Ovary (tissue), 9 donors: ENCODE data around the gene TOX3. TPM values are rescaled to one million over a fixed set of nuclear protein-coding genes. Genes with fewer than 3 reads are reported as not detected.

ENCODE experiments used
- DNase-seq, 5 donors: peaks; one replicate each; pipeline ENCODE4 v3.0.0-alpha.2; 2019 to 2020
- H3K27ac ChIP-seq, 2 donors: fragments of 200-600 bp; one replicate each; pipeline versions ENCODE4 v1.5.1 to v1.8.0; 2019 to 2022
- H3K27me3 ChIP-seq: fragments of 200-600 bp; one replicate; pipeline ENCODE4 v1.8.0; 2022
- H3K36me3 ChIP-seq: fragments of 200-600 bp; sonication (generic); one replicate; pipeline ENCODE4 v1.5.1; 2019
- H3K4me1 ChIP-seq: one replicate; pipeline ENCODE4 v1.8.1; 2013; ENCODE audit warnings: mild to moderate bottlenecking, moderate library complexity; ENCODE audit not compliant: insufficient read depth
- H3K4me3 ChIP-seq: fragments of 200-600 bp; sonication (generic); one replicate; pipeline ENCODE4 v1.5.1; 2017
- H3K9me3 ChIP-seq, 2 donors: fragments of 200-600 bp in 1 of 2; sonication (generic) in 1 of 2; one replicate each; pipeline versions ENCODE4 v1.5.1 to v1.8.1; 2013 to 2019; ENCODE audit warnings: mild to moderate bottlenecking in 1 of 2, moderate library complexity in 1 of 2
- CTCF ChIP-seq, 3 donors: fragments of 450-650 bp in 2 of 3; fragments of 200-600 bp in 1 of 3; IDR thresholded peaks; one replicate each; pipeline versions ENCODE4 v1.5.1 to v1.8.0; 2016 to 2022; ENCODE audit warnings: antibody characterized with exemption in 3 of 3, mild to moderate bottlenecking in 1 of 3
- EP300 ChIP-seq: sonication (generic); formaldehyde crosslinking; IDR thresholded peaks from one replicate; pipeline ENCODE4 v1.6.1; 2017; ENCODE audit warnings: antibody characterized with exemption
- POLR2A ChIP-seq: fragments of 450-650 bp; IDR thresholded peaks from one replicate; pipeline ENCODE4 v1.6.1; 2017; ENCODE audit warnings: antibody characterized with exemption, mild to moderate bottlenecking, moderate library complexity
- WGBS, 3 donors: extraction: QIAGEN DNeasy Blood & Tissue Kit in 1 of 3; methylation state at CpG; one replicate each; pipeline versions ENCODE4 v1.1.5 to v1.1.7; 2013 to 2017; 5-methylcytosine and 5-hydroxymethylcytosine counted together
- intact Hi-C, 4 donors: fragments of 100-400 bp; cut with DNase I; formaldehyde crosslinking; loops; one replicate each; pipeline versions ENCODE4 v1.11.0 to v1.15.1; 2022 to 2023
- polyA plus RNA-seq, 2 donors: library from polyadenylated mRNA; stranded (reverse); fragments of 200-250 nt in 1 of 2; fragments of 350-450 nt in 1 of 2; fragmentation: Illumina TruSeq in 1 of 2; extraction: RNeasy Lipid Tissue Mini Kit (QIAGEN cat#74804) in 1 of 2; gene quantifications; one replicate each; pipeline ENCODE4 v1.2.3, GENCODE V29; 2013 to 2014
- total RNA-seq, 7 donors: library from RNA; depleted of rRNA in 2 of 7; stranded (reverse); fragments of >200 nt in 2 of 7; fragmentation: NEBNext Ultra II Directional in 3 of 7; extraction: Animal tissue kit (Norgen Biotek cat#: 25700) in 3 of 7; gene quantifications; one replicate each; pipeline versions ENCODE4 v1.1.0 to v1.2.4, GENCODE V29; 2016 to 2023
- donor health status: DM: no; HTN: no; CAD: no; lungs with moderate emphysema.
- donor health status: DM: no; HTN: no; CAD: no.
- donor health status: Bipolar disorder and iron deficiency.
- donor health status: DM: yes; HTN: yes; CAD: no.
- donor health status: DM: no; HTN: no; CAD: no.
- donor health status: DM: yes; HTN: yes; CAD: no.

TOX3 gene
- total and polyA plus RNA-seq, 9 donors: 0.36 to 2.4 (median 1.2) TPM; not detected in 1

GRCh38 chr16:52476111-52476510, 70.8 kb downstream of the TOX3 start:
- no peaks in the 10 kb centered on the region for H3K36me3 ChIP-seq
- H3K27ac ChIP-seq: no peak overlapping the region
- no peak for DNase-seq
- no peaks in the 10 kb centered on the region for H3K4me1 ChIP-seq
- H3K27me3 ChIP-seq: no peaks in the 10 kb centered on the region
- H3K9me3 ChIP-seq: no peaks in the 10 kb centered on the region
- TF ChIP-seq EP300: no peak
- no peak for TF ChIP-seq POLR2A
- TF ChIP-seq CTCF (IDR thresholded peaks at IDR 0.05): no peak
- intact Hi-C loops: no loop called here
- WGBS, 3 donors: 22 to 60% (median 31%) methylated on average over 2 of the region's 2 CpGs
- H3K4me3 ChIP-seq: no peak overlapping the region

GRCh38 chr16:52474679-52475078, 72.3 kb downstream of the TOX3 start:
- no peak overlapping the region for H3K4me3 ChIP-seq
- no peaks in the 10 kb centered on the region for H3K9me3 ChIP-seq
- no peak for DNase-seq
- no peaks in the 10 kb centered on the region for H3K36me3 ChIP-seq
- intact Hi-C loops: no loop called here
- TF ChIP-seq POLR2A: no peak
- no peak for TF ChIP-seq EP300
- no peak for TF ChIP-seq CTCF (IDR thresholded peaks at IDR 0.05)
- 85 to 93% (median 88%) methylated on average over 4 of the region's 4 CpGs for WGBS, 3 donors
- no peak overlapping the region for H3K27ac ChIP-seq
- H3K4me1 ChIP-seq: no peaks in the 10 kb centered on the region
- H3K27me3 ChIP-seq: no peaks in the 10 kb centered on the region

DNA sequence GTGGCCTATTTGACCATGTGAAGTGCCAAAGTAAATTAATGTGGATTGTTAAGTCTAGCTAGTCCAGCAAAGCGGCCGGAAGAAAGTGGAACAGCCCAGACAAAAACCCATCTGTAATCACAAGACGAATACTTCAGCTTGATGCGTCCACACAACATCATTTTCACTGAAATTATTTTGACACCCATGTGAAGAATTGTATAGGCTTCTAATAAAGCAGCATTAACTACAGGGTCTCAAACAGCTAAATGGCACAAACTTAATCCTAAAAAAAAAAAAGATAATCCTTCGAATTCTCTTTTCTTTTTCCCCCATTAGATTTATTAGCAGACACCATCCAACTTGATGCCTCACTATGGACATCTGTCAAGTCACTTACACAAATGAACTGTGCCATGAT, 73.8 kb downstream of the TOX3 start:
- no peak overlapping the region for H3K4me3 ChIP-seq
- no peaks in the 10 kb centered on the region for H3K27me3 ChIP-seq
- TF ChIP-seq POLR2A (no peak), EP300 (no peak), CTCF (IDR thresholded peaks at IDR 0.05) (no peak)
- H3K36me3 ChIP-seq: no peaks in the 10 kb centered on the region
- H3K27ac ChIP-seq: no peak overlapping the region
- 93 to 96% (median 94%) methylated on average over 5 of the region's 5 CpGs for WGBS, 3 donors
- no peak for DNase-seq
- no peaks in the 10 kb centered on the region for H3K4me1 ChIP-seq
- H3K9me3 ChIP-seq: no peaks in the 10 kb centered on the region
- intact Hi-C loops: no loop called here

DNA sequence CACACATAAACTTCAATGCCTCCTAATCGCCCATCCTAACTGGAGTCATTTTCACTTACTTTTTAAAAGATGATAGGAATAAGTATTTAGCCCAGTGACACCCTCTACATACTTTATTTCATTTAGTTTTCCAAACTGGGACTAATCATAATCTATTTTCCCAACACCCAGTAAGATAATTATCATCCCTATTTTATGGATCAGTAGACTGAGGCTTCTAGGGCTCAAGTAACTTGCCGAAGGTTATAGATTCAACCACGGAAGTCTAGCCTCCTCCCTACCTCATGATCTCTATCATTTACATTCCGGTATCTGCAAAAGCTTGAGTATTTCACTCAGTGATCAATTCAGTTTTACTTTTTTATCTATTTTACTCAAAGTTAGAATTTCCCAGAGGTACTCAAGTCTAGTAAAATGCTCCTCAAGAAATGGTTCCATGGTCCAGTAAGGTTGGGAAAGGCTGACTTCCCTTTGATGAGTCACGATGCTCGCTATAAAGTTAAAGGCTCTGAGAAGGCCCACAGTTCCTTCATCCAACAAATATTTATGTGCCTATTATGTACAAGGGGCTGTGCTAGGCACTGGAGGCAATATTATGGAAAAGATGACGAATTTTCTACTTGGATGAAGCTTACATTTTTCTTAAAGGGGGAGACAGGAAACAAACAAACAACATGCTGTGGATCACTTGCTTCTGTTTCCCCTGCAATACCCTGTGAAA, 75.1 kb downstream of the TOX3 start:
- no peak overlapping the region for H3K4me3 ChIP-seq
- intact Hi-C loops: no loop called here
- H3K4me1 ChIP-seq: no peaks in the 10 kb centered on the region
- no peak overlapping the region for H3K27ac ChIP-seq
- DNase-seq: no peak
- no peaks in the 10 kb centered on the region for H3K9me3 ChIP-seq
- TF ChIP-seq POLR2A (no peak), EP300 (no peak), CTCF (IDR thresholded peaks at IDR 0.05) (no peak)
- no peaks in the 10 kb centered on the region for H3K27me3 ChIP-seq
- no peaks in the 10 kb centered on the region for H3K36me3 ChIP-seq
- WGBS, 3 donors: 83 to 87% (median 84%) methylated on average over 7 of the region's 7 CpGs
